Calu3 (cell line): ENCODE data around the gene SECISBP2L. TPM values are rescaled to one million over a fixed set of nuclear protein-coding genes. Genes with fewer than 3 reads are reported as not detected.

Experiments used
- BruUV-seq: library from RNA; stranded (reverse); fragments of 400-500 nt; replicated peaks from 2 replicates; lab custom pipeline; 2021; lab: Mats Ljungman, UMichigan
- CTCF ChIA-PET: fragments of 300-600 bp; sonication (Branson Sonifier 250); formaldehyde crosslinking; loops from one replicate; lab custom pipeline; 2022; ENCODE audit warnings: antibody characterized with exemption; lab: Charles Lee
- DNase-seq: peaks from one replicate; pipeline ENCODE4 v3.0.0; 2022
- H3K27ac Mint-ChIP-seq: one replicate; pipeline ENCODE4 v1.8.0; 2022; ENCODE audit warnings: mixed read lengths; ENCODE audit not compliant: unreplicated experiment
- H3K27me3 Mint-ChIP-seq: one replicate; pipeline ENCODE4 v1.8.0; 2022; ENCODE audit warnings: mixed read lengths; ENCODE audit not compliant: unreplicated experiment
- H3K36me3 Mint-ChIP-seq: one replicate; pipeline ENCODE4 v1.8.0; 2022; ENCODE audit warnings: mild to moderate bottlenecking, moderate library complexity, mixed read lengths; ENCODE audit not compliant: insufficient read depth, unreplicated experiment
- H3K4me1 Mint-ChIP-seq: one replicate; pipeline ENCODE4 v1.8.0; 2022; ENCODE audit warnings: mild to moderate bottlenecking, low read depth, mixed read lengths; ENCODE audit not compliant: unreplicated experiment
- H3K4me3 Mint-ChIP-seq: one replicate; pipeline ENCODE4 v1.8.0; 2022; ENCODE audit warnings: mild to moderate bottlenecking, low read depth, moderate library complexity, mixed read lengths; ENCODE audit not compliant: unreplicated experiment
- H3K9me3 Mint-ChIP-seq: one replicate; pipeline ENCODE4 v1.8.0; 2022; ENCODE audit warnings: low read depth, mixed read lengths; ENCODE audit not compliant: unreplicated experiment
- intact Hi-C: fragments of 100-400 bp; cut with micrococcal nuclease; formaldehyde crosslinking; loops from one replicate; pipeline ENCODE4 v1.10.0; 2022; ENCODE audit not compliant: unreplicated experiment
- total RNA-seq: library from RNA; stranded (reverse); gene quantifications from 2 replicates; pipeline ENCODE4 v1.2.3, GENCODE V29; 2022
- TF ChIP-seq, protein P1 (sequence below): fragments of 200-600 bp; IDR thresholded peaks from one replicate; pipeline ENCODE4 v1.8.0; 2022; ENCODE audit warnings: antibody characterized with exemption; ENCODE audit not compliant: unreplicated experiment

The SECISBP2L gene
- total RNA-seq, 1 experiment from 2014 or later, result 32.6 TPM

DNA sequence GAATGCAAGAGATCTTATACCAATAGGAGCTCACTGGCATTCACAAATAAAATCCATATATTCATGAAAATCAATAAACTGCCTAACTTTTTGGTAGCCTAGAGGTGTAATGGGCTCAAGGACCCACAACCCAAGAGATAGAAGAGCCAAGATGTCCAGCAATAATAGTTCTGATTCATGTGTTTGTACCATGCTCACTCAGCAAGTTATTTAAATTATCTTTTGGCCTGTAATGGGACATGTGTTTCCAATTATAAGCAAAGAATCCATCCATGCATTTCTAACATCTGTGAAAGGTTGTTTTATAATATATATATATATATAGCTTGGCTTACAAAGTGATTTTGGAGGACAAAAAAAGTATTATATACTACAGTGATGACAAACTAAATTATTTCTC, 52.9 kb downstream of the SECISBP2L start:
- no peaks in the 10 kb centered on the region for H3K4me1 Mint-ChIP-seq
- no peak overlapping the region for H3K4me3 Mint-ChIP-seq
- intact Hi-C loops, result no loop called here
- no peak overlapping the region for H3K27ac Mint-ChIP-seq
- no peaks in the 10 kb centered on the region for H3K36me3 Mint-ChIP-seq
- DNase-seq, result no peak
- TF ChIP-seq, protein P1, sequence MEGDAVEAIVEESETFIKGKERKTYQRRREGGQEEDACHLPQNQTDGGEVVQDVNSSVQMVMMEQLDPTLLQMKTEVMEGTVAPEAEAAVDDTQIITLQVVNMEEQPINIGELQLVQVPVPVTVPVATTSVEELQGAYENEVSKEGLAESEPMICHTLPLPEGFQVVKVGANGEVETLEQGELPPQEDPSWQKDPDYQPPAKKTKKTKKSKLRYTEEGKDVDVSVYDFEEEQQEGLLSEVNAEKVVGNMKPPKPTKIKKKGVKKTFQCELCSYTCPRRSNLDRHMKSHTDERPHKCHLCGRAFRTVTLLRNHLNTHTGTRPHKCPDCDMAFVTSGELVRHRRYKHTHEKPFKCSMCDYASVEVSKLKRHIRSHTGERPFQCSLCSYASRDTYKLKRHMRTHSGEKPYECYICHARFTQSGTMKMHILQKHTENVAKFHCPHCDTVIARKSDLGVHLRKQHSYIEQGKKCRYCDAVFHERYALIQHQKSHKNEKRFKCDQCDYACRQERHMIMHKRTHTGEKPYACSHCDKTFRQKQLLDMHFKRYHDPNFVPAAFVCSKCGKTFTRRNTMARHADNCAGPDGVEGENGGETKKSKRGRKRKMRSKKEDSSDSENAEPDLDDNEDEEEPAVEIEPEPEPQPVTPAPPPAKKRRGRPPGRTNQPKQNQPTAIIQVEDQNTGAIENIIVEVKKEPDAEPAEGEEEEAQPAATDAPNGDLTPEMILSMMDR, result no peak
- CTCF ChIA-PET, result no interaction called here
- no TSS peak for BruUV-seq
- no peaks in the 10 kb centered on the region for H3K27me3 Mint-ChIP-seq
- no peaks in the 10 kb centered on the region for H3K9me3 Mint-ChIP-seq

DNA sequence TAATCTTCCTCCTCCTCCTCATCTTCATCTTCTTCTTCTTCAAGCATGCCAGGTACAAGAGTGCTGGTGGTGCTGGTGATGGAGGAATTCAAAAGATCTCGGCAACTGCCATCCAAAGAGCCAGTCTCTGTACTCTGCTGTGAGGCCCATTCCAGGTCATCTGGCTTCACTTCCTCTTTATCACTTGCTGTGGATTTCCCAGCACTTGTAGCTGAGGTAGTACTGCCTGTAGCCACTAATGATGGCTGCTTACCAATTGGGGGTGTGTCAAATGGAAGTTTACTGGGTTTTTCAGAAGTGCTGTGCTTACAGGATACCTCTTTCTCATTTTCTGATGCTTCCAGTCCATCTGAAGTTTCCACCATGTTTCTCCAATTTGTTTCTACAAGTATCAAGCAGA, 53.7 kb downstream of the SECISBP2L start:
- CTCF ChIA-PET, result no interaction called here
- DNase-seq, result no peak
- no TSS peak for BruUV-seq
- Mint-ChIP-seq H3K27me3 (no peaks in the 10 kb centered on the region), H3K27ac (no peak overlapping the region), H3K4me1 (no peaks in the 10 kb centered on the region), H3K9me3 (no peaks in the 10 kb centered on the region), H3K4me3 (no peak overlapping the region), H3K36me3 (no peaks in the 10 kb centered on the region)
- TF ChIP-seq, protein P1, result no peak
- intact Hi-C loops, result no loop called here

DNA sequence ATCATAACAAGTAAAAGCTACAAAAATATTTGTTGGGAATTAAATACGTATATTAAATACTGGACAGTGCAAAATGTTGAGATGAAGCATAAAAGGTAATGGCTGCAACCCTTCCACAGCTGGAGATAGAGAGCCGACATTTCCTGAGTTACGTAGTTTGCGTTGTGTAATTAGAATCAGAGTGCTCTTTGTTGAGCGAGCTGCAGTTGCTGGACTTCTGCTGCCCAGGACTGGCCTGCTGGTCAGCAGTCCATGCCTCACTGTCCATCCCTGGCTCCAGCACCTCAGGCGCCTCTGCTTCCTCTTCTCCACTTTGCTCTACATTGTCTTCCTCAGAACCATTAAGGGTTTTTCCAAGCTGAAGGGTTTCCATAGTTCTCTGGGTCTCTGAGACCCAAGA, 54.1 kb downstream of the SECISBP2L start:
- Mint-ChIP-seq H3K36me3 (no peaks in the 10 kb centered on the region), H3K4me3 (no peak overlapping the region), H3K4me1 (no peaks in the 10 kb centered on the region), H3K9me3 (no peaks in the 10 kb centered on the region), H3K27me3 (no peaks in the 10 kb centered on the region), H3K27ac (no peak overlapping the region)
- TF ChIP-seq, protein P1, result no peak
- no peak for DNase-seq
- intact Hi-C loops, result no loop called here
- CTCF ChIA-PET, result no interaction called here
- no TSS peak for BruUV-seq

DNA sequence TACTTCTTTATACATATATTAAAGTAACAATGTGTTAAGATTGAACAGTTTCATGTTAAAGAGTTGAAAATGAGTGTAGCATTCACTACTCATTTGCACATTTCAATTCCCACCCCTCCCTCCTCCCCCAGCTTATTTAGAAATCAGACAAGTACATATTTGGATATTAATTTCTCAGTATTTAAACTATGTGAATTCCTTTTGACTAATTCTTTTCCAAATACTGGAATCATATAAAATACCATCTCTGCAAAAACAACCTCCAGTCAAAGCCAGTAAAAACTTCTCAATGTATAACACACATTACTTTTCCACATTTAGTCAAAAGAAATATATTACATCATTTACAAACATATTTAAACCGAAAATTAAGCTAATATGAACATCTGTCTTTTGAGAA, 57.1 kb downstream of the SECISBP2L start:
- no peak for DNase-seq
- Mint-ChIP-seq H3K36me3 (no peaks in the 10 kb centered on the region), H3K27me3 (no peaks in the 10 kb centered on the region), H3K9me3 (no peaks in the 10 kb centered on the region), H3K27ac (no peak overlapping the region), H3K4me1 (peaks cover 10% of the 10 kb centered on the region), H3K4me3 (no peak overlapping the region)
- intact Hi-C loops, result loop anchor here (10.0 kb wide), 1 partner anchor 156 kb away; no protein-coding TSS in a partner anchor
- no TSS peak for BruUV-seq
- TF ChIP-seq, protein P1, result no peak
- CTCF ChIA-PET, result no interaction called here
